IPS-18a (cell line): ENCODE results near the gene CARD8.

Source experiments
- H3K27ac ChIP-seq: one replicate; pipeline ENCODE4 v1.5.1; 2013; ENCODE audit warnings: low read length
- H3K27me3 ChIP-seq: one replicate; pipeline ENCODE4 v1.6.1; 2013; ENCODE audit warnings: mild to moderate bottlenecking, low read length; ENCODE audit not compliant: control insufficient read depth, insufficient read depth
- H3K36me3 ChIP-seq: one replicate; pipeline ENCODE4 v1.6.1; 2013; ENCODE audit warnings: low read depth, low read length; ENCODE audit not compliant: control insufficient read depth
- H3K4me1 ChIP-seq: one replicate; pipeline ENCODE4 v1.6.1; 2013; ENCODE audit warnings: low read depth, low read length; ENCODE audit not compliant: control insufficient read depth
- H3K4me3 ChIP-seq: one replicate; pipeline ENCODE4 v1.5.1; 2013; ENCODE audit warnings: low read length
- H3K9ac ChIP-seq: one replicate; pipeline ENCODE4 v1.6.1; 2013; ENCODE audit warnings: mild to moderate bottlenecking, low read length, moderate library complexity
- H3K9me3 ChIP-seq: one replicate; pipeline ENCODE4 v1.6.1; 2013; ENCODE audit warnings: low read depth, low read length; ENCODE audit not compliant: control insufficient read depth

CARD8 gene

GRCh38 chr19:48203794-48204628 lies 51.7 kb downstream of the CARD8 start:
- Histone ChIP-seq H3K9ac (peak overlapping the region; percentile 60), H3K4me3 (peak overlapping the region; percentile 72), H3K27me3 (no peaks in the 10 kb centered on the region), H3K9me3 (no peaks in the 10 kb centered on the region), H3K36me3 (no peaks in the 10 kb centered on the region), H3K4me1 (peaks cover 10% of the 10 kb centered on the region), H3K27ac (peak overlapping the region; percentile 73)

- Histone ChIP-seq H3K4me1 (peaks cover 10% of the 10 kb centered on the region), H3K9ac (peak overlapping the region; percentile 58), H3K36me3 (no peaks in the 10 kb centered on the region), H3K9me3 (no peaks in the 10 kb centered on the region), H3K27ac (peak overlapping the region; percentile 73), H3K4me3 (peak overlapping the region; percentile 58), H3K27me3 (no peaks in the 10 kb centered on the region)
Measured at GRCh38 chr19:48203222-48203793, 52.4 kb downstream of the CARD8 start.

- Histone ChIP-seq H3K9me3 (no peaks in the 10 kb centered on the region), H3K36me3 (no peaks in the 10 kb centered on the region), H3K27me3 (no peaks in the 10 kb centered on the region), H3K27ac (no peak overlapping the region), H3K9ac (no peak overlapping the region), H3K4me3 (no peak overlapping the region), H3K4me1 (no peaks in the 10 kb centered on the region)
Measured at GRCh38 chr19:48196933-48197665, 58.6 kb downstream of the CARD8 start.

GRCh38 chr19:48196321-48196763 lies 59.4 kb downstream of the CARD8 start:
- H3K36me3 ChIP-seq: no peaks in the 10 kb centered on the region
- H3K9me3 ChIP-seq: no peaks in the 10 kb centered on the region
- no peak overlapping the region for H3K27ac ChIP-seq
- no peaks in the 10 kb centered on the region for H3K27me3 ChIP-seq
- H3K4me1 ChIP-seq: no peaks in the 10 kb centered on the region
- no peak overlapping the region for H3K4me3 ChIP-seq
- H3K9ac ChIP-seq: no peak overlapping the region

- no peaks in the 10 kb centered on the region for H3K9me3 ChIP-seq
- no peak overlapping the region for H3K4me3 ChIP-seq
- H3K4me1 ChIP-seq: peaks cover under 1% of the 10 kb centered on the region
- H3K36me3 ChIP-seq: no peaks in the 10 kb centered on the region
- H3K9ac ChIP-seq: no peak overlapping the region
- no peaks in the 10 kb centered on the region for H3K27me3 ChIP-seq
- no peak overlapping the region for H3K27ac ChIP-seq
Measured at GRCh38 chr19:48194844-48195830, 60.6 kb downstream of the CARD8 start.

- no peaks in the 10 kb centered on the region for H3K27me3 ChIP-seq
- no peaks in the 10 kb centered on the region for H3K36me3 ChIP-seq
- peaks cover 3% of the 10 kb centered on the region for H3K4me1 ChIP-seq
- no peaks in the 10 kb centered on the region for H3K9me3 ChIP-seq
- no peak overlapping the region for H3K9ac ChIP-seq
- H3K27ac ChIP-seq: no peak overlapping the region
- H3K4me3 ChIP-seq: no peak overlapping the region
Measured at GRCh38 chr19:48194041-48194843, 61.5 kb downstream of the CARD8 start.

GRCh38 chr19:48192750-48193149 lies 63.0 kb downstream of the CARD8 start:
- H3K9ac ChIP-seq: no peak overlapping the region
- no peaks in the 10 kb centered on the region for H3K9me3 ChIP-seq
- no peak overlapping the region for H3K4me3 ChIP-seq
- no peaks in the 10 kb centered on the region for H3K36me3 ChIP-seq
- no peaks in the 10 kb centered on the region for H3K27me3 ChIP-seq
- peaks cover 3% of the 10 kb centered on the region for H3K4me1 ChIP-seq
- H3K27ac ChIP-seq: no peak overlapping the region

- no peaks in the 10 kb centered on the region for H3K36me3 ChIP-seq
- H3K27ac ChIP-seq: peak overlapping the region; percentile 38
- no peaks in the 10 kb centered on the region for H3K27me3 ChIP-seq
- H3K9ac ChIP-seq: no peak overlapping the region
- H3K4me3 ChIP-seq: no peak overlapping the region
- H3K9me3 ChIP-seq: no peaks in the 10 kb centered on the region
- H3K4me1 ChIP-seq: peaks cover 3% of the 10 kb centered on the region
Measured at GRCh38 chr19:48190885-48191284, 64.8 kb downstream of the CARD8 start.

GRCh38 chr19:48190288-48190884 lies 65.3 kb downstream of the CARD8 start:
- Histone ChIP-seq H3K4me3 (peak overlapping the region; percentile 4), H3K27me3 (no peaks in the 10 kb centered on the region), H3K9ac (no peak overlapping the region), H3K9me3 (no peaks in the 10 kb centered on the region), H3K27ac (peak overlapping the region; percentile 51), H3K4me1 (peaks cover 3% of the 10 kb centered on the region), H3K36me3 (no peaks in the 10 kb centered on the region)

GRCh38 chr19:48186541-48186991 lies 69.1 kb downstream of the CARD8 start:
- Histone ChIP-seq H3K27me3 (no peaks in the 10 kb centered on the region), H3K9ac (no peak overlapping the region), H3K9me3 (peaks cover 2% of the 10 kb centered on the region), H3K36me3 (no peaks in the 10 kb centered on the region), H3K27ac (no peak overlapping the region), H3K4me3 (no peak overlapping the region), H3K4me1 (peaks cover 3% of the 10 kb centered on the region)
